Erythroblast (primary cell): Measurements from ENCODE around the gene HPCAL1.

Experiments
- GATA1 ChIP-seq: IDR thresholded peaks from 2 replicates; pipeline ENCODE4 v1.6.1; 2011; ENCODE audit warnings: low read depth, mild to moderate bottlenecking, control low read depth, low read length, moderate library complexity
- POLR2A ChIP-seq: IDR thresholded peaks from 2 replicates; pipeline ENCODE4 v1.6.1; 2011; ENCODE audit warnings: mild to moderate bottlenecking, low read length

GRCh38 chr2:10460366-10460796 is 157.7 kb downstream of the HPCAL1 start:
- TF ChIP-seq POLR2A, result no peak
- no peak for TF ChIP-seq GATA1
